Jurkat, Clone E6-1 (cell line): ENCODE results near the gene INTU.
"Not testable (repeated sequence)": the region's sequence is repeated elsewhere in the genome, so short reads cannot be mapped to it uniquely, and the experiment has no call there.

Source experiments
- DNase-seq: peaks from one replicate; pipeline ENCODE4 v3.0.0-alpha.2; 2011; ENCODE audit warnings: low read depth, low spot score
- H3K4me3 ChIP-seq: 2 replicates; pipeline ENCODE4 v1.5.1; 2011; ENCODE audit warnings: mild to moderate bottlenecking, low read length, control low read depth, moderate library complexity

Gene INTU

GRCh38 chr4:127634181-127634580, 1.4 kb downstream of the INTU start:
- DNase-seq: no peak
- no peak overlapping the region for H3K4me3 ChIP-seq

GRCh38 chr4:127641524-127641923, 8.8 kb downstream of the INTU start:
- no peak for DNase-seq
- H3K4me3 ChIP-seq: no peak overlapping the region

GRCh38 chr4:127642169-127642568, 9.4 kb downstream of the INTU start:
- H3K4me3 ChIP-seq: no peak overlapping the region
- no peak for DNase-seq

DNA sequence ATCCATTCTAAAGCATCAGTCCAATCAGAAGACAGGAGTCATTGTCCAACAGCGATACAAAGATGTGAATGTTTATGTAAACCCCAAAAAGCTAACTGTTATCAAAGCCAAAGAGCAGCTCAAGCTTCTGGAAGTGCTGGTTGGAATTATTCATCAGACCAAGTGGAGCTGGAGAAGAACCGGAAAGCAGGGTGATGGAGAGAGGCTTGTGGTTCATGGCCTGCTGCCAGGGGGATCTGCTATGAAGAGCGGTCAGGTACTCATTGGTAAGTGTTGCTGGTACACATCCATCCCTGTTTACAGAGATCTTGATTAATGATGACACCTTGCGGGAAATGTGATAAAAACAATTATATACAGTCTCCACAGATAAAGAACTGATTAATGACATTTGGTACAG, 11.0 kb downstream of the INTU start:
- no peak for DNase-seq
- H3K4me3 ChIP-seq: no peak overlapping the region

- no peak for DNase-seq
- H3K4me3 ChIP-seq: no peak overlapping the region
Measured at GRCh38 chr4:127648061-127648460, 15.3 kb downstream of the INTU start.

DNA sequence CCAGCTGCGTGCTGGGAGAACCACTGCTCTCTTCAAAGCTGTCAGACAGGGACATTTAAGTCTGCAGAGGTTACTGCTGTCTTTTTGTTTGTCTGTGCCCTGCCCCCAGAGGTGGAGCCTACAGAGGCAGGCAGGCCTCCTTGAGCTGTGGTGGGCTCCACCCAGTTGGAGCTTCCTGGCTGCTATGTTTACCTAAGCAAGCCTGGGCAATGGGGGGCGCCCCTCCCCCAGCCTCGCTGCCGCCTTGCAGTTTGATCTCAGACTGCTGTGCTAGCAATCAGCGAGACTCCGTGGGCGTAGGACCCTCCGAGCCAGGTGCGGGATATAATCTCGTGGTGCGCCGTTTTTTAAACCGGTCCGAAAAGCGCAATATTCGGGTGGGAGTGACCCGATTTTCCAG, 22.8 kb downstream of the INTU start:
- DNase-seq, H3K4me3 ChIP-seq: not testable (repeated sequence)

DNA sequence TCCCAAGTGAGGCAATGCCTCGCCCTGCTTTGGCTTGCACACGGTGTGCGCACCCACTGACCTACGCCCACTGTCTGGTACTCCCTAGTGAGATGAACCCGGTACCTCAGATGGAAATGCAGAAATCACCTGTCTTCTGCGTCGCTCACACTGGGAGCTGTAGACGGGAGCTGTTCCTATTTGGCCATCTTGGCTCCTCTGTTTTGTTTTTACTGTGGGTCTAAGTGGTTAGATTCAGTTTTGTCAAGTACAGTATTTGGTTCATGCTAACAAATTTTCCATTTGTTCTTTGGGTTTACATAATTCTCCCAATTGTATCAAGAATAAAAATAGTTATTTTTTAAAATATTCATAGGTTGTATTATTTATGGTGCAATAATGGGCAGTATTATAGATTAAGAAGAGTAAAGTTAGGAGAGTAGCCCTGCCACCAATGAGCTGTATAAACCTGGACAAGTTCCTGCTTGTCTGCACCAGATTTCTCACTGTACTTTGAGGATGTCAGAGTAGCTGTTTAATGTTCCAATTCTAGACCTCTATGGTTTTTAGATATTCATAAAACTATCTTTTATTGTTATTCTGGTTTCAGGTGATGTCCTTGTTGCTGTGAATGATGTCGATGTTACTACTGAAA, 23.4 kb downstream of the INTU start:
- DNase-seq: no peak
- H3K4me3 ChIP-seq: no peak overlapping the region

DNA sequence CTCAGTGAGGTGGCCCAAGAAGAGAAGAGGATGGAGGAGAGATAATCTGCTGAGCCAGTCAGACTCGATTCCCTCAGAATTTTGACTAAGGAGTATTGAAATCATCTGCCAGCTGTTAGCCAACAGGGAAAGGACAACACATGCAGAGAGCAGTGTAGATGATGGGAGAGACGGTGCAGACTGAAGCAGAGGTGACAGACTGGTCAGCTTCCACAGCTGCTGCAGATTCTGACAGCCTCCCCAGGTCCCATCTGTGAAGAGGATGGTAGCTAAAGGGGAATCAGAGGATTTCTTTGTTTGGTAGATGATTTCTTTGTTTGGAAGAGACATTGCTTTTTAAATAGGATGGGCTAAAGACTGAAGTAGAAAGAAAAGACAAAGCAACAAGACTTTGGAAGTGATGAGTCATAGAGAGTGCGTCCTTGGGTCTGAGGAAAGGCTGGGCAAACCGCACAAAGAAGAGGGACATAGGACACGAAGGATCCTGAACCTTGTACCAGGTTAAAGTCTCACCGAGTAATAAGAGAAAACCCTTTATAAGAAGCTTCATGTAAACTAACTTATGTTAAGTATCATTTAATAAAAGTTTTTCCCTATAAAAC, 27.6 kb downstream of the INTU start:
- DNase-seq: no peak

DNA sequence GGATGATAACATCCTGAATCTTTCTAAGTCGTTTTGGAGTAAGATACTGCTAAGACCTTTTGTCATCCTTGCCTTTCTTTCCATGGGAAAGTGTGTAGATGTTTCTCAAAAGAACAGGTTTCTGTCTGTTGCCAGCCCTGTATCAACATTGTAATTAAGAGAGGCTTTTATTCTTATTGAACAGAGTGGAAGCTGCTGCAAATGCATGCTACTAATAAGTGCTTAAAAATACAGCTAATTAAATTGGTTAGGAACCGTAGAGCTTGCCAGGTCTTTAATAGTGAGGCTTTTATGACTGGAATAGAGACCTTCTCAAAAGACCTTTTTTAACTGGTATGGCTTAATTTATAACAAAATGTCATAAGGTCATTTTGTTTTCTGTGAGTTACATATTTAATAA, 34.4 kb downstream of the INTU start:
- no peak for DNase-seq
- no peak overlapping the region for H3K4me3 ChIP-seq

More for the DNA sequence above, 27.6 kb downstream of the INTU start:
- no peak overlapping the region for H3K4me3 ChIP-seq

- no peak for DNase-seq
- no peak overlapping the region for H3K4me3 ChIP-seq
Measured at GRCh38 chr4:127667772-127668171, 35.0 kb downstream of the INTU start.

DNA sequence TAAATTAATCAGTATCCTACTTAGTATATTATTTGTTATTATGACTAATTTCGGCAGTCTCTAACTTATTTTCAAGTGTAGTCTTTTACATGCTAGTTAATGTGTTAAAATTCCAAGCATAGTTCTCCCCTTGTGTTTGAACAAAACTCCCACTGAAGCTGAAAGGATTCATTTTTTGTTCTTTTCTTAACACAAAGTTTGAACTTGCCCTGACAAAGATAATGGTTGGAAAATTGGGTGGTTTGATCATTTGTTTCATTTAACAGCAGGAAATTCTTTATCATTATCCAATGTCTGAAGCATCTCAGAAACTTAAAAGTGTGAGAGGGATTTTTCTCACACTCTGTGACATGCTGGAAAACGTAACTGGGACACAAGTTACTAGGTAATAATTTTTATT, 36.0 kb downstream of the INTU start:
- no peak for DNase-seq
- no peak overlapping the region for H3K4me3 ChIP-seq

DNA sequence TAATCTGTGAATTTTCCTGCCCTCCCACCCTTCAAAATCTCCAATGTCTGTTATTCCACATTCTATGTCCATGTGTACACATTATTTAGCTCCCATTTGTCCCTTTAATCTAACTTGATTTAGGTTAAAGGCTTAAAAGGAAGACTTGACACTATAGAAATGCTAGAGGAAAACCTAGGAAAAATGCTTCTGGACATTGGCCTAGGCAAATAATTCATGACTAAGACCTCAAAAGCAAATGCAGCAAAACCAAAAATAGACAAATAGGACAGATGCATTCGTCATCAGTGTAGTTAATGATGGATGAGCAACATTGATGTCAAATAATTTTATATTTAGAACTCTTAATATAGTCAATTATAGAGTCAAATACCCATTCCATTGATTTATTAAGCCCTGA, 36.9 kb downstream of the INTU start:
- DNase-seq: no peak

GRCh38 chr4:127672111-127672510, 39.4 kb downstream of the INTU start:
- H3K4me3 ChIP-seq: no peak overlapping the region
- no peak for DNase-seq

More for the DNA sequence above, 36.9 kb downstream of the INTU start:
- no peak overlapping the region for H3K4me3 ChIP-seq

- no peak for DNase-seq
- no peak overlapping the region for H3K4me3 ChIP-seq
Measured at GRCh38 chr4:127685292-127685691, 52.5 kb downstream of the INTU start.

DNA sequence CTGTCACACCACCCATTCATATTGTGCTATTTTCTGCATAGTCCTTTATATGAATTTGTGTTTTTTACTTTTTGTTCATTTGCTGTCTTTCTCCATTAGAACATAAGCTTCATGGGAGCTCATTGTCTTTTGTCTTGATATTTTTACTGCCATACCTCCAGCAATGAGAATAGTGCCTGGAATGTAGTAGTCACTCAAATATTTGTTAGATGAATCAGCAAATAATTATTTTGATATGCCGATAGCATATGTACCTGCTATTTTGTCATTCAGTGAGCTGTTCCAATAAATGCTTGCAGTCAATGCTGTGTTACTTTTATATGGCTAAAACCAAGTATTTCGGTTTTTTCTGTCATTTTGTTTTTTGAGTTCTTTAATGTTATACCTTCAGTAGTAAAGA, 53.9 kb downstream of the INTU start:
- no peak overlapping the region for H3K4me3 ChIP-seq
- DNase-seq: no peak

DNA sequence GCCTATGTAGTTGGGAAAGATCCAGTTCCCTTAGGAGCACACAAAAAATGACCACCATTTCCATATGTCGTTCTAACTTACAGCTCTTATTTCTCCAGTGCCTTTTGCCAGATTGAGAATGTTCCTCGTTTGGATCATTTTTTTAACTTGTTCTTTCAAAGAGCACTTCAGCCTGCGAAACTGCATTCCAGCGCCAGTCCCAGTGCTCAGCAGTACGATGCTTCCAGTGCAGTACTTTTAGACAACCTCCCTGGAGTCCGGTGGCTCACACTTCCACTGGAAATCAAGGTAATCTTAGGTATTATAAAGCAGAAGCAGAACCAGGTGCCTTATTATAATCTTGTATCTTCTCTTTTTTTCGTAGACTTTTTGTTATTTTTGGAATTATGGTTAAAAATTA, 54.8 kb downstream of the INTU start:
- H3K4me3 ChIP-seq: no peak overlapping the region
- no peak for DNase-seq

DNA sequence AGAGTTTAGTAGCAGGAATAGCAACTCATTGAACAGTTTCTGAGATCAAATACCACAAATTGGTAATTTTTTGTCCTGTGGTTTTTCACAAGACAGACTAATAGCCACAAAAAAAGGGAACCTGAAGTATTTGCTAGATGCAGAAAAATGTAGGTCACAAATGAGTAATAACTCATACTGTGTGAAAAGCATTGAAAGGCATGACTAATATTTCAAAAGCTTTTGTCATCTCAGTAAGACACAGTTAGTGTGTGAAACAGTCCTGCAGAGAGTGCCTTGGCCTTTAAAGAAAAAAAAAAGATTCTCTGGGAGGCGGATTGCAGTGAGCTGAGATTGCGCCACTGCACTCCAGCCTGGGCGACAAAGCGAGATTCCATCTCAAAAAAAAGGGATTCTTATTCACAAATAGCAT, 66.0 kb downstream of the INTU start:
- DNase-seq: no peak
- no peak overlapping the region for H3K4me3 ChIP-seq

- no peak overlapping the region for H3K4me3 ChIP-seq
- DNase-seq: no peak
Measured at GRCh38 chr4:127708985-127709384, 76.2 kb downstream of the INTU start.

- H3K4me3 ChIP-seq: no peak overlapping the region
- DNase-seq: no peak
Measured at GRCh38 chr4:127709456-127709855, 76.7 kb downstream of the INTU start.

GRCh38 chr4:127730142-127730913, 97.6 kb downstream of the INTU start, which contains the start of gene SLC25A31:
Gene SLC25A31, plus strand, starts transcription at chr4:127730400. Its CDS starts 146 bp downstream, at chr4:127730546.
- no peak within 1 kb of the TSS for H3K4me3 ChIP-seq
- DNase-seq: no peak
